Astrocyte (in vitro differentiated cells and primary cell): ENCODE measurements around the gene NCKAP5L. TPM values are rescaled to one million over a fixed set of nuclear protein-coding genes. Genes with fewer than 3 reads are reported as not detected.

ENCODE experiments used
- DNase-seq: peaks from one replicate; pipeline ENCODE4 v3.0.0-alpha.2; 2010; ENCODE audit warnings: low read depth
- FAIRE-seq: peaks from 2 replicates; lab custom pipeline; 2011; peaks lifted over from hg19 to GRCh38; lab: Jason Lieb, UNC
- H2AFZ ChIP-seq: 2 replicates; pipeline ENCODE4 v1.6.0; 2012; ENCODE audit warnings: low read depth, low read length, inconsistent platforms
- H3K27ac ChIP-seq: 2 replicates; pipeline ENCODE4 v1.5.1; 2011; ENCODE audit warnings: low read depth, low read length, inconsistent platforms
- H3K27me3 ChIP-seq: 2 replicates; pipeline ENCODE4 v1.6.0; 2011; ENCODE audit warnings: low read length, inconsistent platforms; ENCODE audit not compliant: insufficient read depth
- H3K36me3 ChIP-seq: 2 replicates; pipeline ENCODE4 v1.5.1; 2011; ENCODE audit warnings: low read length, inconsistent platforms; ENCODE audit not compliant: insufficient read depth
- H3K4me1 ChIP-seq: 2 replicates; pipeline ENCODE4 v1.5.1; 2011; ENCODE audit warnings: low read length, inconsistent platforms; ENCODE audit not compliant: insufficient read depth
- H3K4me2 ChIP-seq: 2 replicates; pipeline ENCODE4 v1.6.0; 2012; ENCODE audit warnings: low read length, inconsistent platforms
- H3K4me3 ChIP-seq: 2 replicates; pipeline ENCODE4 v1.5.1; 2011; ENCODE audit warnings: low read depth, mild to moderate bottlenecking, low read length, inconsistent platforms; ENCODE audit not compliant: insufficient read depth
- H3K79me2 ChIP-seq: 2 replicates; pipeline ENCODE4 v1.6.0; 2012; ENCODE audit warnings: mild to moderate bottlenecking, low read length, inconsistent platforms; ENCODE audit not compliant: insufficient read depth
- H3K9ac ChIP-seq: 2 replicates; pipeline ENCODE4 v1.6.0; 2012; ENCODE audit warnings: mild to moderate bottlenecking, low read length, inconsistent platforms
- H3K9me3 ChIP-seq: 2 replicates; pipeline ENCODE4 v1.5.1; 2012; ENCODE audit warnings: low read depth, mild to moderate bottlenecking, low read length, inconsistent platforms; ENCODE audit not compliant: insufficient read depth
- H4K20me1 ChIP-seq: 2 replicates; pipeline ENCODE4 v1.6.0; 2012; ENCODE audit warnings: low read length, inconsistent platforms; ENCODE audit not compliant: insufficient read depth
- H3K27ac Mint-ChIP-seq: one replicate; pipeline ENCODE4 v1.8.0; 2021; ENCODE audit warnings: mild to moderate bottlenecking, mixed read lengths; ENCODE audit not compliant: unreplicated experiment
- H3K27me3 Mint-ChIP-seq: one replicate; pipeline ENCODE4 v1.8.0; 2021; ENCODE audit warnings: low read depth, mixed read lengths; ENCODE audit not compliant: unreplicated experiment
- H3K36me3 Mint-ChIP-seq: one replicate; pipeline ENCODE4 v1.8.0; 2021; ENCODE audit warnings: low read depth, mixed read lengths; ENCODE audit not compliant: unreplicated experiment
- H3K4me1 Mint-ChIP-seq: one replicate; pipeline ENCODE4 v1.8.0; 2021; ENCODE audit warnings: low read depth, mixed read lengths; ENCODE audit not compliant: unreplicated experiment
- H3K4me3 Mint-ChIP-seq: one replicate; pipeline ENCODE4 v1.8.0; 2021; ENCODE audit warnings: mild to moderate bottlenecking, moderate library complexity, mixed read lengths; ENCODE audit not compliant: unreplicated experiment
- H3K9me3 Mint-ChIP-seq: one replicate; pipeline ENCODE4 v1.8.0; 2021; ENCODE audit warnings: mild to moderate bottlenecking, mixed read lengths; ENCODE audit not compliant: unreplicated experiment
- EZH2 ChIP-seq: IDR thresholded peaks from 2 replicates; pipeline ENCODE4 v1.6.1; 2012; ENCODE audit warnings: mild to moderate bottlenecking, low read length, inconsistent platforms; ENCODE audit not compliant: insufficient read depth
- total RNA-seq: library from RNA; stranded (reverse); gene quantifications from 2 replicates; pipeline ENCODE4 v1.2.1, GENCODE V29; 2021
- TF ChIP-seq, protein P1 (sequence below): IDR thresholded peaks from 2 replicates; pipeline ENCODE4 v1.5.1; 2011; ENCODE audit warnings: low read depth, mild to moderate bottlenecking, inconsistent platforms, low read length, moderate library complexity; ENCODE audit not compliant: insufficient read depth

Gene NCKAP5L
- total RNA-seq, 1 donor from 2014 or later = 59.5 TPM

- Histone ChIP-seq H3K27me3 (no peaks in the 10 kb centered on the region), H4K20me1 (peaks cover 97% of the 10 kb centered on the region), H3K27ac (no peak overlapping the region), H3K4me3 (no peak overlapping the region), H3K9ac (no peak overlapping the region), H3K9me3 (no peaks in the 10 kb centered on the region), H3K79me2 (peaks cover 98% of the 10 kb centered on the region), H2AFZ (no peak overlapping the region), H3K4me1 (peaks cover 15% of the 10 kb centered on the region), H3K36me3 (peaks cover 31% of the 10 kb centered on the region), H3K4me2 (no peak overlapping the region)
- H3K9me3 Mint-ChIP-seq = no peaks in the 10 kb centered on the region
- H3K4me3 Mint-ChIP-seq = peak overlapping the region; percentile 51
- DNase-seq (no peak), FAIRE-seq (no peak)
- H3K27ac Mint-ChIP-seq = peak overlapping the region; percentile 88
- peaks cover 63% of the 10 kb centered on the region for H3K4me1 Mint-ChIP-seq
- no peak for TF ChIP-seq EZH2
- H3K27me3 Mint-ChIP-seq = no peaks in the 10 kb centered on the region
- H3K36me3 Mint-ChIP-seq = peaks cover 10% of the 10 kb centered on the region
Observed at GRCh38 chr12:49750996-49751393, 77.2 kb downstream of the NCKAP5L start.

DNA sequence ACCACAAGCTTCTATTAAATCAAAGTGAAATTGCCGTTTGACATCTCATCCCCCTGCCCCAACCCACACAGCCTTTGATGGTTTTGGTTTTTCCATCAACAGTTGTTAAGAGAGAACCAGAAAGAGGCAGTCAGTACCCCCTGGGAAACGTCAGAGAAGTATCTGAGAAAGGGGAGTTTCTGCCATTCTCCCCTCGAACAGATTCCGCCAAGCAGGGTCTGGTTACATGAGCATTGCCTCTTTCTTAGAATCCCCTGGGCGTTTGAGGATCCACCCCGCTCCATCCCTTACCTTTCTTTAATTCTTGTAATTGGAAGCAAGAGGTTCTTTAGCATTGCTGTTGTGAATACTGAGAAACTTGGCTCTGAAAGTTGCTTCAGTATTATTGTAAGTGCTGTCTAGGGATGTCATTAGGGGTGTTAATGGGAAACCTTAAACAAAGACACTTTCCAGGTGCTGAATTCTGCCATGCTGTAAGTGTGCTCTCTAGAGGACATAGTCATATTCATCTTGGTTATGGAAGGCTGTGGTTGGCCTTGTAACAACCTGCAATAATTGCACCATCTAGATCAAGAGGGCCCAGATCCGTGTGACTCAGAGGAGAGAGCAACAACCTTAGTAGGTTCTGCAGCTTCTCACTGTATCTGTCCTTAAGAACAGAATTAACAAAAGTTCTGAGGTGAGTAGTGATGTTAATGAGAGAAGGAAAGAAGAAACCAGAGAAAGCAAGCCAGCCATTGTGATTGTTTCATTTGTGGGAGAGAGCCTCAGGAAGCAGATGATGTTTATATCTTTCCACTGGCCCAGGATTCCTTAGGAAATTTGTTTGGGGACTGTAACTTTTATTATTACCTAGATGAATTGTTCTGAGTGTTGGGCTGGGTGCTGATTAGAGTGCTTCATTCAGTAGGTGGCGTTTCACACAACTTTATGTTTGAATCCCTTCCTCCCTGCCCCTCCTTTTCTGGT lies 77.9 kb downstream of the NCKAP5L start:
- DNase-seq = peak; percentile 39
- TF ChIP-seq, protein P1, sequence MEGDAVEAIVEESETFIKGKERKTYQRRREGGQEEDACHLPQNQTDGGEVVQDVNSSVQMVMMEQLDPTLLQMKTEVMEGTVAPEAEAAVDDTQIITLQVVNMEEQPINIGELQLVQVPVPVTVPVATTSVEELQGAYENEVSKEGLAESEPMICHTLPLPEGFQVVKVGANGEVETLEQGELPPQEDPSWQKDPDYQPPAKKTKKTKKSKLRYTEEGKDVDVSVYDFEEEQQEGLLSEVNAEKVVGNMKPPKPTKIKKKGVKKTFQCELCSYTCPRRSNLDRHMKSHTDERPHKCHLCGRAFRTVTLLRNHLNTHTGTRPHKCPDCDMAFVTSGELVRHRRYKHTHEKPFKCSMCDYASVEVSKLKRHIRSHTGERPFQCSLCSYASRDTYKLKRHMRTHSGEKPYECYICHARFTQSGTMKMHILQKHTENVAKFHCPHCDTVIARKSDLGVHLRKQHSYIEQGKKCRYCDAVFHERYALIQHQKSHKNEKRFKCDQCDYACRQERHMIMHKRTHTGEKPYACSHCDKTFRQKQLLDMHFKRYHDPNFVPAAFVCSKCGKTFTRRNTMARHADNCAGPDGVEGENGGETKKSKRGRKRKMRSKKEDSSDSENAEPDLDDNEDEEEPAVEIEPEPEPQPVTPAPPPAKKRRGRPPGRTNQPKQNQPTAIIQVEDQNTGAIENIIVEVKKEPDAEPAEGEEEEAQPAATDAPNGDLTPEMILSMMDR = no peak
- no peak for TF ChIP-seq EZH2
- Mint-ChIP-seq H3K27me3 (no peaks in the 10 kb centered on the region), H3K9me3 (no peaks in the 10 kb centered on the region), H3K27ac (peak overlapping the region; percentile 88), H3K4me1 (peaks cover 63% of the 10 kb centered on the region), H3K36me3 (peaks cover 10% of the 10 kb centered on the region), H3K4me3 (peak overlapping the region; percentile 68)
- FAIRE-seq = no peak
- H3K4me1 ChIP-seq = peaks cover 15% of the 10 kb centered on the region
- H3K4me2 ChIP-seq = no peak overlapping the region
- no peak overlapping the region for H3K9ac ChIP-seq
- no peaks in the 10 kb centered on the region for H3K9me3 ChIP-seq
- H4K20me1 ChIP-seq = peaks cover 99% of the 10 kb centered on the region
- peaks cover 29% of the 10 kb centered on the region for H3K36me3 ChIP-seq
- no peak overlapping the region for H2AFZ ChIP-seq
- H3K27me3 ChIP-seq = no peaks in the 10 kb centered on the region
- peaks cover 99% of the 10 kb centered on the region for H3K79me2 ChIP-seq
- H3K27ac ChIP-seq = no peak overlapping the region
- H3K4me3 ChIP-seq = no peak overlapping the region

DNA sequence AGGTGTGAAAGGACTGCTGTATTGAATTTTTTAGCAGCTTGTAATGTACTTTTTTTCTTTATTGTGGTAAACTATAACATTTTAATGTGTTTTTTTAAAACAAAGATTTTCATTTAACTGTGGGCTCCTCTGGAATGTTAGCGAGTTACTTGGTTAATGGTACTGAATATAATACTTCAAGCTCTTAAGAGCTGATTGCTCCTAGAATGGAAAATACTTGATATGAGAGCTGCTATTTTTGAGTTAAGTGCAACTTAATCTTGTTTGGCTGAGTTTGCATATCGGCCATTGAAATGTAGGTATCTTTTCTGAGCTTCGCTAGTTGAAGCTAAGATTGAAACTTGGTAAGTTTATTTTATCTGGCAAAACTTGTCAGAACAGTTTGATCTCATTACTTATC lies 79.4 kb downstream of the NCKAP5L start:
- Histone ChIP-seq H4K20me1 (peaks cover 99% of the 10 kb centered on the region), H3K27me3 (no peaks in the 10 kb centered on the region), H3K79me2 (peaks cover 99% of the 10 kb centered on the region), H2AFZ (no peak overlapping the region), H3K9me3 (no peaks in the 10 kb centered on the region), H3K9ac (no peak overlapping the region), H3K4me1 (peaks cover 16% of the 10 kb centered on the region), H3K4me3 (no peak overlapping the region), H3K4me2 (peak overlapping the region; percentile 23), H3K27ac (no peak overlapping the region), H3K36me3 (peaks cover 17% of the 10 kb centered on the region)
- Mint-ChIP-seq H3K4me1 (peaks cover 66% of the 10 kb centered on the region), H3K36me3 (peaks cover 4% of the 10 kb centered on the region), H3K27ac (peak overlapping the region; percentile 66), H3K9me3 (no peaks in the 10 kb centered on the region), H3K4me3 (no peak overlapping the region), H3K27me3 (no peaks in the 10 kb centered on the region)
- no peak for TF ChIP-seq EZH2
- TF ChIP-seq, protein P1 = no peak
- DNase-seq (no peak), FAIRE-seq (no peak)
